Breast epithelium (tissue), 3 donors: ENCODE measurements around the gene HOOK2.

Experiments
- POLR2A ChIP-seq: fragments of 450-650 bp; IDR thresholded peaks from one replicate; pipeline ENCODE4 v1.6.1; 2016; ENCODE audit warnings: antibody characterized with exemption, mild to moderate bottlenecking, moderate library complexity
- POLR2AphosphoS5 ChIP-seq, 3 donors: sonication (generic); formaldehyde crosslinking; IDR thresholded peaks; one replicate each; pipeline ENCODE4 v1.6.1; 2017; ENCODE audit warnings: antibody characterized with exemption in 3 of 3
- TF ChIP-seq, protein P1 (sequence below), 3 donors: fragments of 450-650 bp; IDR thresholded peaks; one replicate each; pipeline ENCODE4 v1.5.1; 2016 to 2017; ENCODE audit warnings: antibody characterized with exemption in 3 of 3, mild to moderate bottlenecking in 3 of 3, moderate library complexity in 3 of 3

DNA sequence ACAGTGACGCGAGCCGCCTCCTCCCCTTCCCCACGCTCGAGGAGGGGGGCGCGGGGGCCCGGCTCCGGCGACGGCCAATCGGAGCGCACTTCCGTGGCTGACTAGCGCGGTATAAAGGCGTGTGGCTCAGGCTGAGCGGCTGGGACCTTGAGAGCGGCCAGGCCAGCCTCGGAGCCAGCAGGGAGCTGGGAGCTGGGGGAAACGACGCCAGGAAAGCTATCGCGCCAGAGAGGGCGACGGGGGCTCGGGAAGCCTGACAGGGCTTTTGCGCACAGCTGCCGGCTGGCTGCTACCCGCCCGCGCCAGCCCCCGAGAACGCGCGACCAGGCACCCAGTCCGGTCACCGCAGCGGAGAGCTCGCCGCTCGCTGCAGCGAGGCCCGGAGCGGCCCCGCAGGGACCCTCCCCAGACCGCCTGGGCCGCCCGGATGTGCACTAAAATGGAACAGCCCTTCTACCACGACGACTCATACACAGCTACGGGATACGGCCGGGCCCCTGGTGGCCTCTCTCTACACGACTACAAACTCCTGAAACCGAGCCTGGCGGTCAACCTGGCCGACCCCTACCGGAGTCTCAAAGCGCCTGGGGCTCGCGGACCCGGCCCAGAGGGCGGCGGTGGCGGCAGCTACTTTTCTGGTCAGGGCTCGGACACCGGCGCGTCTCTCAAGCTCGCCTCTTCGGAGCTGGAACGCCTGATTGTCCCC lies 16.1 kb upstream of the HOOK2 start, which contains the start of gene JUNB:
- TF ChIP-seq POLR2A: peak; percentile 100
- peak; percentile 100 for TF ChIP-seq POLR2AphosphoS5 (IDR thresholded peaks at IDR 0.05)
- TF ChIP-seq, protein P1, sequence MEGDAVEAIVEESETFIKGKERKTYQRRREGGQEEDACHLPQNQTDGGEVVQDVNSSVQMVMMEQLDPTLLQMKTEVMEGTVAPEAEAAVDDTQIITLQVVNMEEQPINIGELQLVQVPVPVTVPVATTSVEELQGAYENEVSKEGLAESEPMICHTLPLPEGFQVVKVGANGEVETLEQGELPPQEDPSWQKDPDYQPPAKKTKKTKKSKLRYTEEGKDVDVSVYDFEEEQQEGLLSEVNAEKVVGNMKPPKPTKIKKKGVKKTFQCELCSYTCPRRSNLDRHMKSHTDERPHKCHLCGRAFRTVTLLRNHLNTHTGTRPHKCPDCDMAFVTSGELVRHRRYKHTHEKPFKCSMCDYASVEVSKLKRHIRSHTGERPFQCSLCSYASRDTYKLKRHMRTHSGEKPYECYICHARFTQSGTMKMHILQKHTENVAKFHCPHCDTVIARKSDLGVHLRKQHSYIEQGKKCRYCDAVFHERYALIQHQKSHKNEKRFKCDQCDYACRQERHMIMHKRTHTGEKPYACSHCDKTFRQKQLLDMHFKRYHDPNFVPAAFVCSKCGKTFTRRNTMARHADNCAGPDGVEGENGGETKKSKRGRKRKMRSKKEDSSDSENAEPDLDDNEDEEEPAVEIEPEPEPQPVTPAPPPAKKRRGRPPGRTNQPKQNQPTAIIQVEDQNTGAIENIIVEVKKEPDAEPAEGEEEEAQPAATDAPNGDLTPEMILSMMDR (IDR thresholded peaks at IDR 0.05): no peak
